WTC11 (cell line): ENCODE data around the gene SBF2.

Experiments
- CTCF ChIP-seq: fragments of 200-600 bp; IDR thresholded peaks from 2 replicates; pipeline ENCODE4 v1.8.0; 2022; ENCODE audit warnings: antibody characterized with exemption
- NFYB ChIP-seq: sonication (generic); formaldehyde crosslinking; conservative IDR thresholded peaks from 2 replicates; pipeline ENCODE4 v1.8.0; 2022; ENCODE audit warnings: low read depth, missing genetic modification reagents
- NR1H2 ChIP-seq: sonication (generic); formaldehyde crosslinking; IDR thresholded peaks from 2 replicates; pipeline ENCODE4 v1.9.0; 2021; ENCODE audit warnings: mild to moderate bottlenecking, moderate library complexity, missing genetic modification reagents
- ZMAT4 ChIP-seq: fragments of 250-450 bp; sonication (Bioruptor Pico); IDR thresholded peaks from 2 replicates; pipeline ENCODE4 v1.9.0; 2021; ENCODE audit warnings: mild to moderate bottlenecking

- TF ChIP-seq NFYB (CRISPR knock-in tag), result no peak
- TF ChIP-seq ZMAT4 (CRISPR knock-in tag), result no peak
- TF ChIP-seq NR1H2 (CRISPR knock-in tag), result no peak
- TF ChIP-seq CTCF, result no peak
These were observed 403 bp upstream of the SBF2 start for GRCh38 chr11:10294290-10294953.
